ENCODE data around the gene MTTP.

The MTTP gene

DNA sequence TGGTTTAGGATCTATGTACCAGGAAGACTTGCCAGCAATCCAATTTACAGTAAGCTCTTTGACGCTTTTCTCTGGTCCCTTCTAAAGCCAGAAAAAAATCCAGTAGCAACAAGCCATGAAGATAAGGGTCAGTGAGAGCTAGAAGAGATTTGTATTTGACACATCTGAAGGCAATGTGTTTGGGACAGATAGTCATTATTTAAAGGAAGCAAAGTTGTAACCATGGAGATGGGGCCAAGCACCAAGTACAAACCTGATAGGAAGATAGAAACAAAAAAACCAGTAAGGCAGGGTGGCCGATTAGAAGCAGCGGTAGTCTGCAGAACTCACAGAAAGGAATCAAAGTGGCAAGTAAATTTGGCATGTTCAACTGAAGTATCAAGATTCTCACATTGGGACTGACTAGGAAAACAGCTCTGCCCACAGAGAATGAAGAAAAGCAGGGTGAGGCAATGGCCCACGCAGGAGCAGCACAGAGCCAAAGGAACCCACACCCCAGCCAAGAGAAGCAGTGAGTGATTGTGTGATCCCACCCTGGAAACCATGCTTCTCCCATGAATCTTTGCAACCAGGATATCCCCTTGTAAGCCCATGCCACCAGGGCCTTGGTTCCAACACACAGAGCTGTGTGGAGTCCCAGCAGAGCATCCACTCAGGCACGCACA lies 95.9 kb downstream of the MTTP start:
- DNase-seq (ENCODE audit: low spot score) = no peak

Data from cerebellar cortex (tissue), 1 donor.